ENCODE results near the gene SIAH1. TPM values are rescaled to one million over a fixed set of nuclear protein-coding genes. Genes with fewer than 3 reads are reported as not detected.

SIAH1 gene
- total RNA-seq, 1 donor from 2014 or later, result 31.1 TPM

GRCh38 chr16:48330189-48330840 is 54.9 kb downstream of the SIAH1 start:
- no peaks in the 10 kb centered on the region for H3K27me3 Mint-ChIP-seq (ENCODE audit: low read depth)
- no peak overlapping the region for H3K4me3 Mint-ChIP-seq
- TF ChIP-seq, protein P1, sequence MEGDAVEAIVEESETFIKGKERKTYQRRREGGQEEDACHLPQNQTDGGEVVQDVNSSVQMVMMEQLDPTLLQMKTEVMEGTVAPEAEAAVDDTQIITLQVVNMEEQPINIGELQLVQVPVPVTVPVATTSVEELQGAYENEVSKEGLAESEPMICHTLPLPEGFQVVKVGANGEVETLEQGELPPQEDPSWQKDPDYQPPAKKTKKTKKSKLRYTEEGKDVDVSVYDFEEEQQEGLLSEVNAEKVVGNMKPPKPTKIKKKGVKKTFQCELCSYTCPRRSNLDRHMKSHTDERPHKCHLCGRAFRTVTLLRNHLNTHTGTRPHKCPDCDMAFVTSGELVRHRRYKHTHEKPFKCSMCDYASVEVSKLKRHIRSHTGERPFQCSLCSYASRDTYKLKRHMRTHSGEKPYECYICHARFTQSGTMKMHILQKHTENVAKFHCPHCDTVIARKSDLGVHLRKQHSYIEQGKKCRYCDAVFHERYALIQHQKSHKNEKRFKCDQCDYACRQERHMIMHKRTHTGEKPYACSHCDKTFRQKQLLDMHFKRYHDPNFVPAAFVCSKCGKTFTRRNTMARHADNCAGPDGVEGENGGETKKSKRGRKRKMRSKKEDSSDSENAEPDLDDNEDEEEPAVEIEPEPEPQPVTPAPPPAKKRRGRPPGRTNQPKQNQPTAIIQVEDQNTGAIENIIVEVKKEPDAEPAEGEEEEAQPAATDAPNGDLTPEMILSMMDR (conservative IDR thresholded peaks at IDR 0.05), result no peak
- DNase-seq (ENCODE audit: low read depth, low spot score), result no peak
- peaks cover 3% of the 10 kb centered on the region for H3K4me1 Mint-ChIP-seq
- H3K9me3 Mint-ChIP-seq, result no peaks in the 10 kb centered on the region
- peaks cover 13% of the 10 kb centered on the region for H3K36me3 Mint-ChIP-seq (ENCODE audit: low read depth)
- no peak overlapping the region for H3K27ac Mint-ChIP-seq (ENCODE audit: unreplicated experiment)

DNA sequence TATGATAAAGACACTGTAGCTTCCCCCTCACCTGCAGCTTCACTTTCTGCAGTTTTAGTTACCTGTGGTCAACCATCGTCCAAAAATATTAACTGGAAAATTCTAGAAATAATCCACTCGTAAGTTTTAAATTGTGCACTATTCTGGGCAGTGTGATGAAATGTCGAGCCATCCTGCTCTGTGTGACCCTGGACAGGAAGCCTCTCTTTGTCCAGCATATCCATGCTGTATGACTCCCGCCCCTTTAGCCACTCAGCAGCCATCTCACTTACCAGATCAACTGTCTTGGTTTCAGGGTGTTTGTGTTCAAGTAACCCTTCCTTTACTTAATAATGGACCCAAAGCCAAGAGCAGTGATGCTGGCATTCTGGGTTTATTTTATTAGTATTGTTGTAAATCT is 56.1 kb downstream of the SIAH1 start:
- Mint-ChIP-seq H3K4me1 (peaks cover 3% of the 10 kb centered on the region), H3K27me3 (ENCODE audit: low read depth) (no peaks in the 10 kb centered on the region), H3K27ac (ENCODE audit: unreplicated experiment) (no peak overlapping the region), H3K9me3 (no peaks in the 10 kb centered on the region), H3K36me3 (ENCODE audit: low read depth) (peaks cover 4% of the 10 kb centered on the region), H3K4me3 (no peak overlapping the region)
- no peak for DNase-seq (ENCODE audit: low read depth, low spot score)
- TF ChIP-seq, protein P1 (conservative IDR thresholded peaks at IDR 0.05), result no peak

- Mint-ChIP-seq H3K27ac (ENCODE audit: unreplicated experiment) (no peak overlapping the region), H3K9me3 (no peaks in the 10 kb centered on the region), H3K4me1 (peaks cover 3% of the 10 kb centered on the region), H3K27me3 (ENCODE audit: low read depth) (no peaks in the 10 kb centered on the region), H3K4me3 (no peak overlapping the region), H3K36me3 (ENCODE audit: low read depth) (peaks cover 4% of the 10 kb centered on the region)
- TF ChIP-seq, protein P1 (conservative IDR thresholded peaks at IDR 0.05), result no peak
- no peak for DNase-seq (ENCODE audit: low read depth, low spot score)
Measured at GRCh38 chr16:48326915-48327314, 58.3 kb downstream of the SIAH1 start.

DNA sequence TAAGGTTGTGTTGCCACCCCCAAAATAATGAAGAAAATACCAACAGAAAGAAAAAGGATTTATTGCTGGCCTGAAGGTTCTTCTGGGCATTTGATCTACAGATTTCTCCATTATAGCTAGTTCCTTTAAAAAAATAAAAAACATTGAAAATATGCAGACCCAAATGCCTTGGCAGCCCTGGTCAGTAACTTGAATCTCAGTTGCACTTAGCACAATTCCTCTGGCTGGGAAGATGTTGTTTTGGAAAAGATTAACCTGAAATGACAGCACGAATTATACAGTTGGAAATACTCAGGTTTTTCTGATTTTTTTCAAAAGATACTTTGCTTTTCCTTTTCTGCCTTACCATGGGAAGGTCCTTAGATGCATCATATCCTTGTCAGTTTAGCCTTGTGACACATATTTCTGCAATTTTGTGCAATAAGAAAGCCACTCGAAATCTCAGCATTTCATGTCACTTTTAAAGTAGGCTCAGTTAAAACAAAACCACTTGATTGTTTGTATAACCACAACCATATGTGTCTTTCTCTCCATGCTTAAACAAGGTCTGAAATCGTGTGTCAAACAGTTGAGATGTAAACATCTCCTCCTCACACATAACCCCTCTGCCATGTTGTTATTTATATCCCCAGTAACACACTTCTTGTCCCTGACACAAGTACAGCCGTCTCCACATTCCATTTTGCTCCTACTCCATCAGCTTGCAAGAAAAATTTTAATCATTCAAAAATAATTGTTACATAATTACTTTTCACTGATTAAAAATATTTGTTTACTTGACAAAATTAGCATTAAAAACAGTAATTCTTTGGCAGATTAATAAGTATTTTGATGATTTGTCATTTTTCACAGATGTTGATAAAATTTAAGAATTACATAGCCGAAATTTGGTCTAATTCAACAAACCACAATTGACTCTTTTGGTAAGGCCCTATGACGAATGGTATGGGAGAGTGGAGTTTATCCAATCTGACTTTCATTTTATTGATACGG is 61.1 kb downstream of the SIAH1 start:
- DNase-seq (ENCODE audit: low read depth, low spot score), result no peak
- H3K4me1 Mint-ChIP-seq, result peaks cover 2% of the 10 kb centered on the region
- TF ChIP-seq, protein P1 (conservative IDR thresholded peaks at IDR 0.05), result no peak
- no peaks in the 10 kb centered on the region for H3K9me3 Mint-ChIP-seq
- H3K27me3 Mint-ChIP-seq (ENCODE audit: low read depth), result no peaks in the 10 kb centered on the region
- no peaks in the 10 kb centered on the region for H3K36me3 Mint-ChIP-seq (ENCODE audit: low read depth)
- H3K4me3 Mint-ChIP-seq, result no peak overlapping the region
- no peak overlapping the region for H3K27ac Mint-ChIP-seq (ENCODE audit: unreplicated experiment)

- no peak overlapping the region for H3K27ac Mint-ChIP-seq (ENCODE audit: unreplicated experiment)
- DNase-seq (ENCODE audit: low read depth, low spot score), result no peak
- H3K27me3 Mint-ChIP-seq (ENCODE audit: low read depth), result no peaks in the 10 kb centered on the region
- H3K36me3 Mint-ChIP-seq (ENCODE audit: low read depth), result peaks cover 8% of the 10 kb centered on the region
- H3K4me3 Mint-ChIP-seq, result no peak overlapping the region
- H3K9me3 Mint-ChIP-seq, result no peaks in the 10 kb centered on the region
- H3K4me1 Mint-ChIP-seq, result peaks cover 11% of the 10 kb centered on the region
- TF ChIP-seq, protein P1 (conservative IDR thresholded peaks at IDR 0.05), result no peak
Measured at GRCh38 chr16:48321317-48322036, 63.7 kb downstream of the SIAH1 start.
